ENCODE measurements around the gene IFIT1B.
"Not testable (repeated sequence)": the region's sequence is repeated elsewhere in the genome, so short reads cannot be mapped to it uniquely, and the experiment has no call there.

IFIT1B gene

DNA sequence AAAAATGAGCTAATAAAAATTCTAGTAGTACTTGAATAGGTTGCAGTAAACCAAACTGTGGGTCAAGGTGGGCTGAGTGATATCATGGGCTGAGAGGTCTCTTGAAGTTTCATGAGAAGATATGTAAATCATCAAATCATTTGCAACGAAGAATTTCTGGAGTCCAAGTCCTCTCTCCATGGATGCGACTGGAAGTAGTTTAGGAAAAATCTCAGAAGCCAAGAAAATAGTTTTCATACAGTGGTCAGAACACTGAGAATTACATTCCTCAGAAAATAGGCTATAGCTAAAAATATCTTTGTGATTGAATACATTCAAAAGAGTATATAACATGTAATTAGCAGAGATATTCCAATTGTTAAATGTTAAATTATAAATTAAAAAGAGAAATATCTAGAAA is 10.9 kb downstream of the IFIT1B start:
- no peak for FAIRE-seq

DNA sequence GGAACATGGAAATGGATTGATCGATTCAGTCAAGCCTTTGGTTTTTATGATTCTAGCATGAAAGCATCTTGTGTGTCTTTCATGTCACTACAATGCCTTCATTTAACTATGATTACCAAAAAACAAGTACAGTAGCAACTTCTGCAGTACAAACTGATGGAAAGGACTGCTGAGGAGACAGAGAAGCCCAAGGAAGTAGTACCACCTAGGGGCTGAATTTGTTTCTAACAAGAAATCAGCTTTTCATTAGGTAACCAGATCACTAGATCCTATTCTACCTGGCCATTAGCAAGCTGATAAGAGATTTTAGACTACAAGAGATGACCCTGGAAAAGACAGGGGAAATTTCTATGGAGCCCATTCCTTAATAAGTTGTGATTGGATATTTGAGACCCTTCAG is 11.4 kb downstream of the IFIT1B start:
- FAIRE-seq, result peak; percentile 95

DNA sequence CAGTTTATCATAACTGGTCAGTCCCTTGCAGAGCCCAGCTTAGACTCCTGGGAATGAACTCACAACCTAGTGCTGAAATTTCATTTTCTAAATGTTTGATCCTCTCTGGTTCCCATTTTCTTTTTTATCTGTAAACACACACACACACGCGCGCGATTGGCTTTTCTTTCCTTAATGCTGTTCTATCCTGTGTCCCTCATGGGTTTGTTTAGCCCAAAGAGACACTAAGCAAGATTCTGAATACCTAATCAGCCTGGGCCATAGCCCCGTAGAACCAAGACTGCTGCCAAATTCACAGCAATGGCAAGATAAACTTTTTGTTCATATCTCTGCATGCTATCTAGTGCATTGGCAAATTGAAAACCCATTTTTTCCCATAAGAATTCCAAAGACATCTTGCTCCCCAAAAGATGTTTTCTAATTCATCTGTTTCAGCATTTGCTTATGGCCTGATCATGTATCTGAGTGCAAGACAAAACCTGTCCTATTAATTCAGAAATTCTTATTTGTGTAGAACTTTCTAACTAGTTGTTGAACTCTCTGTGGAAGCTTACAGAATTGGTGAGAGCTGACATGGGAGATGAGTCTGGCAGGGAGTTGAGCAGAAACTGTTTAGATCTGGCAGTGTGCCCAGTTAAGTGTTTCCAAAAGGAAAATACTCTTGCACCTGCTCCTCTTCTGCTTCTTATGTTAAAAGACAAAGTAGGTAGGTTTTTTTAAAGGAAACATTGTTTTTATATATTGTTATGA is 12.8 kb downstream of the IFIT1B start:
- FAIRE-seq, result no peak

DNA sequence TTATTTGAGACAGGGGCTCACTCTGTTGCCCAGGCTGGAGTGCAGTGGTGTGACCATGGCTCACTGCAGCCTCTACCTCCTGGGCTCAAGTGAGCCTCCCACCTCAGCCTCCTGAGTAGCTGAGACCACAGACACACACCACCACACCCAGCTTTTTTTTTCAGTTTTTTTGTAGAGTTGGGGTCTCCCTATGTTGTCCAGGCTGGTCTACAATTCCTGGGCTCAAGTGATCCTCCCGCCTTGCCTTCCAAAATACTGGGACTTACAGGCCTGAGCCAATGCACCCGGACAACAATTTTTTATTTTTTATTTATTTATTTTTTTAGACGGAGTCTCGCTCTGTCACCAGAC is 13.3 kb downstream of the IFIT1B start:
- not testable (repeated sequence) for FAIRE-seq

DNA sequence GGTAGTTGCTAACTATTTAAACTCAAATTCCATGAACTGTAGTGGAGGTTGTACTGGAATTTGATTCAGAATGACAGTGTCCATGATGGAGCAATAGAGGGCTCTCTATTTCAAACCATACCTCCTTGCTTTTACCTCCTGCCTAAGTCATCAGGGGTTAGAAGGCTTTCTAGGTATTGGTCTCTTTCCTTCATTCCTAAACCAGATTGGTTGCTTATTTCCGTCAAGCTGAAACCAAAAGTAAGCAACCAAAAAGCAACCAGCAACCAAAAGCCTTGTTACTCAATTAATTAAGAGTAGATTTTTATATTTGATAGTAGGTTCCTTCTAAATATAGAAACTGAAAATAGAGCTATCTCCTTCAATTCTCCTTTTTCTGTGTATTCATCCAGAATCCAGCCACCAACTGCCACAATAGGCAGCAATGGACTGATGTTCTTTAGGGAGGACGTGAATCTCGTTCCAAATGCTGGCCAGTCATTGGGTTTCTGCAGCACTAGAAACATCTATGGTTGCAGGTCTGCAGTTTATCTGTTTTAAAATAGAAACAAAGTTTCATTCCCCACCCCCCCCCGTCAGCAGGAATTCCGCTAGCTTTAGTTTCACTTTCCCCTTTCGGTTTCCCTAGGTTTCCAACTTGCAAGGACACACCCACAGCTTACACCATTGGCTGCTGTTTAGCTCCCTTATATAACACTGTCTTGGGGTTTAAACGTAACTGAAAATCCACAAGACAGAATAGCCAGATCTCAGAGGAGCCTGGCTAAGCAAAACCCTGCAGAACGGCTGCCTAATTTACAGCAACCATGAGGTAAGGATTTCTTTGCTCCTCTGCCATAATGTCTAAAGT is 14.3 kb downstream of the IFIT1B start, which contains the start of gene IFIT1:
IFIT1 (plus strand) TSS at position 717 of the 850 bp plus-strand sequence; CDS start at position 807, 90 bp downstream.
- FAIRE-seq, result peak; percentile 98

- FAIRE-seq, result no peak
Measured at GRCh38 chr10:89392974-89393373, 15.1 kb downstream of the IFIT1B start.

GRCh38 chr10:89393898-89394297 is 16.0 kb downstream of the IFIT1B start:
- no peak for FAIRE-seq

- no peak for FAIRE-seq
Measured at GRCh38 chr10:89395141-89395540, 17.3 kb downstream of the IFIT1B start.

DNA sequence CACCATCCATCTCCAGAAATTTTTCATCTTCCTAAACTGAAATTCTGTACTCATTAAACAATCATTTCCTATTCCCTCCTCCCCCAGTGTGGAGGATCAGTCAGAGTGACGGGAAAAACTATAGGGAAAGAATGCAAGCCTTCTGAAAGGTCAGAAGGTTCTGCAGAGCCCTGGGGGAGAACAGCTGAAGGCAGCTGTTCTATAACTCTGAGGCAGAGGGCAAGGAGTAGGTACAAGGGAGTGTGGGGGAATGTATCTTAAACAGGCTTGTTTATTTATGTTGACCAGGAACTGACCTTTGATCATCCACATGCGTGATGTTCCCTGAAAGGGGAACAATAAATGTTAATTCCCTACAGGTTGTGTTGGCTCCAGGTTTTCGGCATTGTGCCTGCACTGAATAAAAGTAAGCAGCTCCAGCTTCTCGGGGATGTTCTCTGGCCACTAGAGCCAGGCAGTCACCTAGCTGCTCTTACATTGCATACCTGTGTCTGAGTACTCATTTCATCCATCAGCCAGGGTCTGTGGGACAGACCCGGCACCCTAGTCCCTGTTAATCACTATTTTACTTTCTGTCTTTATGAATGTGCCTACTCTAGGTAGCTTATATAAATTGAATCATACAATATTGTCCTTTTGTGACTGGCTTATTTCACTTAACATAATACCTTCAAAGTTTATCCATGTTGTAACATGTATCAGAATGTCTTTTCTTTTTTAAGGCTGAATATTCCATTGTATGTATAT is 20.3 kb downstream of the IFIT1B start:
- no peak for FAIRE-seq

GRCh38 chr10:89399956-89400355 is 22.1 kb downstream of the IFIT1B start:
- FAIRE-seq, result no peak

DNA sequence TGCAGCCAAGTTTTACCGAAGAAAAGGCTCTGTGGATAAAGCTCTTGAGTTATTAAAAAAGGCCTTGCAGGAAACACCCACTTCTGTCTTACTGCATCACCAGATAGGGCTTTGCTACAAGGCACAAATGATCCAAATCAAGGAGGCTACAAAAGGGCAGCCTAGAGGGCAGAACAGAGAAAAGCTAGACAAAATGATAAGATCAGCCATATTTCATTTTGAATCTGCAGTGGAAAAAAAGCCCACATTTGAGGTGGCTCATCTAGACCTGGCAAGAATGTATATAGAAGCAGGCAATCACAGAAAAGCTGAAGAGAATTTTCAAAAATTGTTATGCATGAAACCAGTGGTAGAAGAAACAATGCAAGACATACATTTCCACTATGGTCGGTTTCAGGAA is 25.2 kb downstream of the IFIT1B start:
- no peak for FAIRE-seq

GRCh38 chr10:89404104-89405047 is 26.5 kb downstream of the IFIT1B start:
- no peak for FAIRE-seq

DNA sequence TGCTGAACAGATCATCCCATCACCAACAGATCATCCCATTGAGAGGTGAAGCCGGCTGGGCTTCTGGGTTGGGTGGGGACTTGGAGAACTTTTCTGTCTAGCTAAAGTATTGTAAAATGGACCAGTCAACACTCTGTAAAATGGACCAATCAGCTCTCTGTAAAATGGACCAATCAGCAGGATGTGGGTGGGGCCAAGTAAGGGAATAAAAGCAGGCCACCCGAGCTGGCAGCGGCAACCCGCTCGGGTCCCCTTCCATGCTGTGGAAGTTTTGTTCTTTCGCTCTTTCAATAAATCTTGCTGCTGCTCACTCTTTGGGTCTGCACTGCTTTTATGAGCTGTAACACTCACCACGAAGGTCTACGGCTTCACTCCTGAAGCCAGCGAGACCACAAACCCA is 28.3 kb downstream of the IFIT1B start:
- FAIRE-seq, result not testable (repeated sequence)

GRCh38 chr10:89407792-89408191 is 29.9 kb downstream of the IFIT1B start:
- not testable (repeated sequence) for FAIRE-seq

GRCh38 chr10:89409282-89409681 is 31.4 kb downstream of the IFIT1B start:
- FAIRE-seq, result not testable (repeated sequence)

- FAIRE-seq, result not testable (repeated sequence)
Measured at GRCh38 chr10:89410551-89410950, 32.7 kb downstream of the IFIT1B start.

DNA sequence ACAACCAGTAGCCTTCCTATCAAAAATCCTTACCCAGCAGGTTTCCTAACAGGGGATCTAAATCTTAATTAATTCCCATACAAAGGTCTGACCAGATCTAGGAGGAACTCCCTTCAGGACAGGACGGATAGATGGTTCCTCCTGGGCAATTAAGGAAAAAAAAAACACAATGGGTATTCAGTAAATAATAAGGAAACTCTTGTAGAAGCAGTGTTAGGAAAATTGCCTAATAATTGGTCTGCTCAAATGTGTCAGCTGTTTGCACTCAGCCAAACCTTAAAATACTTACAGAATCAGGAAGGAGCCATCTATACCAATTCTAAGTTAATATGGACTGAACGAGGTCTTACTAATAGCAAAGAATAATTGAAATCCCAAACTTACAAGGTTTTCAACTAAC is 33.3 kb downstream of the IFIT1B start:
- FAIRE-seq, result not testable (repeated sequence)

DNA sequence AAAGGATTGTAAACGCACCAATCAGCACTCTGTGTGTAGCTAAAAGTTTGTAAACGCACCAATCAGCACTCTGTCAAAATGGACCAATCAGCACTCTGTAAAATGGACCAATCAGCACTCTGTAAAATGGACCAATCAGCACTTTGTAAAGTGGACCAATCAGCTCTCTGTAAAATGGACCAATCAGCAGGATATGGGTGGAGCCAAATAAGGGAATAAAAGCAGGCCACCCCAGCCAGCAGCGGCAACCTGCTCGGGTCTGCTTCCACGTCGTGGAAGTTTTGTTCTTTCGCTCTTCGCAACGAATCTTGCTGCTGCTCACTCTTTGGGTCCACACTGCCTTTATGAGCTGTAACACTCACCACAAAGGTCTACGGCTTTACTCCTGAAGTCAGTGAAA is 34.4 kb downstream of the IFIT1B start:
- not testable (repeated sequence) for FAIRE-seq

DNA sequence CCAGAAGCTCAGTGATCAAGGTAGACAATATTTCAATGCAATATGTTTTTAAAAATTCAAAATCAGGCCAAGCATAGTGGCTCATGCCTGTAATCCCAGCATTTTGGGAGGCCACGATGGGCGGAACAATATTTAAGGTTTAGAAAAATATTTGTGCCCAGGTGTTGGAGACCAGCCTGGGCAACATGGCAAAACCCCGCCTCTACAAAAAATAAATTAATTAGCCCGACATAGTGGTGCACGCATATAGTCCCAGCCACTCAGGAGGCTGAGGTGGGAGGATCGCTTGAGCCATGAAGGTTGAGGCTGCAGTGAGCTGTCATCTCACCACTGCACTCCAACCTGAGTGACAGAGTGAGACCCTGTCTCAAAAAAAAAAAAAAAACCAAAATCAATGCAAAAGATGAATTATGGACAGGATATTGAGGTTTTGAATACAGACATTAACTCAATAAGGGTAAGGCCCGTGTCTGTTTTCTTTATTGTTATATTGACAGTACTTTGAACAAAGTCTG is 35.6 kb downstream of the IFIT1B start:
- no peak for FAIRE-seq

- no peak for FAIRE-seq
Measured at GRCh38 chr10:89414146-89414878, 36.5 kb downstream of the IFIT1B start, which contains the start of gene IFIT5. TSS of gene IFIT5 (plus strand) at chr10:89414568. CDS start at chr10:89414799, 231 bp downstream.
